ENCODE measurements around the gene DENND1A.

DNA sequence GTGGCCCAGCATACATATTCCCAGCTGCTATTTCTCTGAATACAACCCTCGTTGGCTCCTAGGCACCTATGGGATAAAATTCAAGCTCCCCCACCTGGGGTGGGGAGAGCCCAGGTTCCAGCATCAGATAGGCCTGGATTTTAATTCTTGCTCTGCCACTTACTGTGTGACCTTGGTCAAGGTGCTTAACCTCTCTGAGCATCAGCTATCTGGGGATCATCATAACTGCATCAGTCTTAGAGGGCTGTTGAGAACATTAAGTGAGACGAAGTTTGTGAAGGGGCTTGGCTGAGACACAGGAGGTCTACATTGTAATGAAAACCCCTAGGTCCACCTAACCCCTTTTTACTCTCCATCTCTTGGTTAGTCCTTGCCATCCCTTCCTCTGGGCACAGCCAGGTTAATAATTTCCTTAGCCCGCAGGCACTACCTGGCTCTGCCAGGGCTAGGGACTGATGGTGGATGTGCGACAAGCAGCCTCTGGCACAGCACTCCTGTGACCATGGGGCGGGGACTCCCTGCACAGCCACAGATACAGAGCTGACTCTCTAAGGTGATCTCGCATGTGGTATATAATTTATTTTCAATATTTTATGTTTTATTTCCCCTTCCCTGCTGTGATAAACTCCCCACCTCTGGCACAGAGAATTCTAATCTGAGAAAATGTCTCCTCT is 505.2 kb downstream of the DENND1A start:
- TF ChIP-seq, protein P1, sequence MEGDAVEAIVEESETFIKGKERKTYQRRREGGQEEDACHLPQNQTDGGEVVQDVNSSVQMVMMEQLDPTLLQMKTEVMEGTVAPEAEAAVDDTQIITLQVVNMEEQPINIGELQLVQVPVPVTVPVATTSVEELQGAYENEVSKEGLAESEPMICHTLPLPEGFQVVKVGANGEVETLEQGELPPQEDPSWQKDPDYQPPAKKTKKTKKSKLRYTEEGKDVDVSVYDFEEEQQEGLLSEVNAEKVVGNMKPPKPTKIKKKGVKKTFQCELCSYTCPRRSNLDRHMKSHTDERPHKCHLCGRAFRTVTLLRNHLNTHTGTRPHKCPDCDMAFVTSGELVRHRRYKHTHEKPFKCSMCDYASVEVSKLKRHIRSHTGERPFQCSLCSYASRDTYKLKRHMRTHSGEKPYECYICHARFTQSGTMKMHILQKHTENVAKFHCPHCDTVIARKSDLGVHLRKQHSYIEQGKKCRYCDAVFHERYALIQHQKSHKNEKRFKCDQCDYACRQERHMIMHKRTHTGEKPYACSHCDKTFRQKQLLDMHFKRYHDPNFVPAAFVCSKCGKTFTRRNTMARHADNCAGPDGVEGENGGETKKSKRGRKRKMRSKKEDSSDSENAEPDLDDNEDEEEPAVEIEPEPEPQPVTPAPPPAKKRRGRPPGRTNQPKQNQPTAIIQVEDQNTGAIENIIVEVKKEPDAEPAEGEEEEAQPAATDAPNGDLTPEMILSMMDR (IDR thresholded peaks at IDR 0.05), result no peak
- TF ChIP-seq HOXB13 (CRISPR knock-in tag; IDR thresholded peaks at IDR 0.05; ENCODE audit: low read depth), result no peak
- TF ChIP-seq SMC3 (IDR thresholded peaks at IDR 0.05), result no peak
- TF ChIP-seq JUNB (IDR thresholded peaks at IDR 0.05), result no peak
- TF ChIP-seq, protein P2, sequence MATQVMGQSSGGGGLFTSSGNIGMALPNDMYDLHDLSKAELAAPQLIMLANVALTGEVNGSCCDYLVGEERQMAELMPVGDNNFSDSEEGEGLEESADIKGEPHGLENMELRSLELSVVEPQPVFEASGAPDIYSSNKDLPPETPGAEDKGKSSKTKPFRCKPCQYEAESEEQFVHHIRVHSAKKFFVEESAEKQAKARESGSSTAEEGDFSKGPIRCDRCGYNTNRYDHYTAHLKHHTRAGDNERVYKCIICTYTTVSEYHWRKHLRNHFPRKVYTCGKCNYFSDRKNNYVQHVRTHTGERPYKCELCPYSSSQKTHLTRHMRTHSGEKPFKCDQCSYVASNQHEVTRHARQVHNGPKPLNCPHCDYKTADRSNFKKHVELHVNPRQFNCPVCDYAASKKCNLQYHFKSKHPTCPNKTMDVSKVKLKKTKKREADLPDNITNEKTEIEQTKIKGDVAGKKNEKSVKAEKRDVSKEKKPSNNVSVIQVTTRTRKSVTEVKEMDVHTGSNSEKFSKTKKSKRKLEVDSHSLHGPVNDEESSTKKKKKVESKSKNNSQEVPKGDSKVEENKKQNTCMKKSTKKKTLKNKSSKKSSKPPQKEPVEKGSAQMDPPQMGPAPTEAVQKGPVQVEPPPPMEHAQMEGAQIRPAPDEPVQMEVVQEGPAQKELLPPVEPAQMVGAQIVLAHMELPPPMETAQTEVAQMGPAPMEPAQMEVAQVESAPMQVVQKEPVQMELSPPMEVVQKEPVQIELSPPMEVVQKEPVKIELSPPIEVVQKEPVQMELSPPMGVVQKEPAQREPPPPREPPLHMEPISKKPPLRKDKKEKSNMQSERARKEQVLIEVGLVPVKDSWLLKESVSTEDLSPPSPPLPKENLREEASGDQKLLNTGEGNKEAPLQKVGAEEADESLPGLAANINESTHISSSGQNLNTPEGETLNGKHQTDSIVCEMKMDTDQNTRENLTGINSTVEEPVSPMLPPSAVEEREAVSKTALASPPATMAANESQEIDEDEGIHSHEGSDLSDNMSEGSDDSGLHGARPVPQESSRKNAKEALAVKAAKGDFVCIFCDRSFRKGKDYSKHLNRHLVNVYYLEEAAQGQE (IDR thresholded peaks at IDR 0.05), result no peak
- TF ChIP-seq EP300 (IDR thresholded peaks at IDR 0.05), result no peak
- TF ChIP-seq, protein P3, sequence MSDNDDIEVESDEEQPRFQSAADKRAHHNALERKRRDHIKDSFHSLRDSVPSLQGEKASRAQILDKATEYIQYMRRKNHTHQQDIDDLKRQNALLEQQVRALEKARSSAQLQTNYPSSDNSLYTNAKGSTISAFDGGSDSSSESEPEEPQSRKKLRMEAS (IDR thresholded peaks at IDR 0.05), result no peak
- no peak for TF ChIP-seq POLR2A (IDR thresholded peaks at IDR 0.05; ENCODE audit: low read length)
